ENCODE data around the gene CRABP2.

The CRABP2 gene

GRCh38 chr1:156705321-156705917 lies at the start of gene CRABP2:
CRABP2 (minus strand) TSS chr1:156705583; CDS start chr1:156705446, 137 bp downstream.
- peak; percentile 18 to 33 for DNase-seq

- DNase-seq: no peak
These were observed 48.8 kb upstream of the CRABP2 start for GRCh38 chr1:156754219-156754618.

- no peak for DNase-seq
These were observed 47.6 kb upstream of the CRABP2 start for GRCh38 chr1:156752843-156753482.

GRCh38 chr1:156751757-156752481 lies 46.5 kb upstream of the CRABP2 start:
- DNase-seq: peak; percentile 93 to 94

GRCh38 chr1:156751451-156751756 lies 46.0 kb upstream of the CRABP2 start, which contains the start of gene HDGF:
HDGF (minus strand) TSS chr1:156751675; CDS start chr1:156751429, 246 bp downstream.
- no peak for DNase-seq

- no peak for DNase-seq
These were observed 45.5 kb upstream of the CRABP2 start for GRCh38 chr1:156750711-156751450.

GRCh38 chr1:156750191-156750672 lies 44.8 kb upstream of the CRABP2 start:
- DNase-seq: peak in 1 of 2 donors; percentile 28

- DNase-seq: no peak
These were observed 44.2 kb upstream of the CRABP2 start for GRCh38 chr1:156749419-156750118.

GRCh38 chr1:156748670-156749418 lies 43.5 kb upstream of the CRABP2 start:
- DNase-seq: no peak

- DNase-seq: no peak
These were observed 42.6 kb upstream of the CRABP2 start for GRCh38 chr1:156747742-156748669.

- peak in 1 of 2 donors; percentile 54 for DNase-seq
These were observed 41.6 kb upstream of the CRABP2 start for GRCh38 chr1:156746728-156747631.

- no peak for DNase-seq
These were observed 41.0 kb upstream of the CRABP2 start for GRCh38 chr1:156746406-156746727.

GRCh38 chr1:156745881-156746280 lies 40.5 kb upstream of the CRABP2 start:
- DNase-seq: no peak

GRCh38 chr1:156744786-156745419 lies 39.5 kb upstream of the CRABP2 start:
- no peak for DNase-seq

- DNase-seq: no peak
These were observed 39.0 kb upstream of the CRABP2 start for GRCh38 chr1:156744344-156744743.

GRCh38 chr1:156743367-156744302 lies 38.3 kb upstream of the CRABP2 start:
- DNase-seq: no peak

- DNase-seq: no peak
These were observed 37.4 kb upstream of the CRABP2 start for GRCh38 chr1:156742801-156743200.

GRCh38 chr1:156742017-156742416 lies 36.6 kb upstream of the CRABP2 start:
- no peak for DNase-seq

Measured in stimulated activated CD4-positive, alpha-beta T cell treated with anti-CD3 and anti-CD28 coated beads, Interleukin-2, amount 100 ng/mL, for 48 hours (primary cell).